GM23248 (cell line): Measurements from ENCODE around the gene FOXD2.

Experiments
- EZH2 ChIP-seq: fragments of 200-600 bp; sonication (generic); IDR thresholded peaks from 2 replicates; pipeline ENCODE4 v1.6.1; 2018; ENCODE audit warnings: antibody characterized with exemption, mild to moderate bottlenecking; ENCODE audit not compliant: insufficient read depth, poor library complexity, severe bottlenecking
- EZH2phosphoT487 ChIP-seq: fragments of 200-600 bp; sonication (generic); IDR thresholded peaks from 2 replicates; pipeline ENCODE4 v1.6.1; 2018; ENCODE audit warnings: antibody characterized with exemption, moderate library complexity, mild to moderate bottlenecking, low read depth; ENCODE audit not compliant: insufficient read depth

DNA sequence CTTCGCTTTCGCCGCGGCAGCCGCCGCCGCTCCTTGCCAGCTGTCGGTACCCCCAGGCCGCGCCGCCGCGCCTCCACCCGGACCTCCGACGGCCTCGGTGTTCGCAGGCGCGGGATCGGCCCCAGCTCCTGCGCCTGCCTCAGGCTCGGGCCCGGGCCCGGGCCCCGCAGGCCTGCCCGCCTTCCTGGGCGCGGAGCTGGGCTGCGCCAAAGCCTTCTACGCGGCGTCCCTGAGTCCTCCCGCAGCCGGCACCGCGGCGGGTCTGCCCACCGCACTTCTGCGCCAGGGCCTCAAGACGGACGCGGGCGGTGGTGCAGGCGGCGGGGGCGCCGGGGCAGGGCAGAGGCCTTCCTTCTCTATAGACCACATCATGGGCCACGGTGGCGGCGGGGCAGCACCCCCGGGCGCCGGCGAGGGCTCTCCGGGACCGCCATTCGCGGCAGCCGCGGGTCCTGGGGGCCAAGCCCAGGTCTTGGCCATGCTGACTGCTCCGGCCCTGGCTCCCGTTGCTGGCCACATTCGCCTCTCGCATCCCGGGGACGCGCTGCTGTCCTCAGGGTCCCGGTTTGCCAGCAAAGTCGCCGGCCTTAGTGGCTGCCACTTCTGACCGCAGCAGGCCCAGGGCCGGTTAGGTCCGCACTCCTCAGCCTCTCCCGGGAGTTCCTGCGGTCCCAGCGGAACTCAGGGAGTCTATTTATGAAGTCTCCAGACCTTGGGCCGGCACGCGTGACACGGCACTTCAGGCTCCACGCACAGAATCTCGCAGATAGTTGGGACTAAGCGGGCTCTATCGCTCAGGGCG is 1.4 kb downstream of the FOXD2 start:
- no peak for TF ChIP-seq EZH2phosphoT487
- no peak for TF ChIP-seq EZH2
